Fibroblast of lung (primary cell): ENCODE data around the gene ARHGAP45. TPM values are rescaled to one million over a fixed set of nuclear protein-coding genes. Genes with fewer than 3 reads are reported as not detected.
A peak's percentile ranks its signal among the peaks of the same experiment; 100 is the strongest.

Experiments used
- DNase-seq, 2 donors: peaks; one replicate each; pipeline versions ENCODE4 v3.0.0 to v3.0.0-alpha.2; 2010; ENCODE audit warnings: low read depth in 2 of 2
- H2AFZ ChIP-seq: 2 replicates; pipeline ENCODE4 v1.5.1; 2012; ENCODE audit warnings: low read length, control low read depth, inconsistent platforms
- H3K27ac ChIP-seq: 2 replicates; pipeline ENCODE4 v1.5.1; 2011; ENCODE audit warnings: low read length, control low read depth; ENCODE audit not compliant: insufficient read depth
- H3K27me3 ChIP-seq: 2 replicates; pipeline ENCODE4 v1.5.1; 2011; ENCODE audit warnings: mild to moderate bottlenecking, low read length; ENCODE audit not compliant: control insufficient read depth, insufficient read depth
- H3K36me3 ChIP-seq: 2 replicates; pipeline ENCODE4 v1.5.1; 2011; ENCODE audit warnings: low read length; ENCODE audit not compliant: control insufficient read depth, insufficient read depth
- H3K4me1 ChIP-seq: 2 replicates; pipeline ENCODE4 v1.5.1; 2011; ENCODE audit warnings: low read length; ENCODE audit not compliant: control insufficient read depth, insufficient read depth; ENCODE audit errors: extremely low read depth
- H3K4me2 ChIP-seq: 2 replicates; pipeline ENCODE4 v1.5.1; 2011; ENCODE audit warnings: low read length, control low read depth; ENCODE audit not compliant: insufficient read depth; ENCODE audit errors: extremely low read depth
- H3K4me3 ChIP-seq, 4 experiments: fragments of 200-600 bp in 1 of 4; sonication (generic) in 1 of 4; replicated peaks in 1 of 4; 2 replicates each; pipeline ENCODE4 v1.5.1; 2011 to 2016; ENCODE audit warnings: low read length in 4 of 4, low read depth in 3 of 4, mild to moderate bottlenecking in 3 of 4, control low read depth in 2 of 4, inconsistent platforms in 1 of 4, mixed read lengths in 1 of 4; ENCODE audit not compliant: insufficient read depth in 1 of 4; ENCODE audit errors: control extremely low read depth in 1 of 4
- H3K79me2 ChIP-seq: 2 replicates; pipeline ENCODE4 v1.5.1; 2012; ENCODE audit warnings: mild to moderate bottlenecking, low read length, inconsistent platforms; ENCODE audit not compliant: control insufficient read depth, insufficient read depth
- H3K9ac ChIP-seq: 2 replicates; pipeline ENCODE4 v1.5.1; 2011; ENCODE audit warnings: mild to moderate bottlenecking, low read length, control low read depth; ENCODE audit not compliant: insufficient read depth
- H3K9me3 ChIP-seq: 2 replicates; pipeline ENCODE4 v1.5.1; 2012; ENCODE audit warnings: low read depth, low read length; ENCODE audit not compliant: control insufficient read depth, insufficient read depth
- H4K20me1 ChIP-seq: 2 replicates; pipeline ENCODE4 v1.5.1; 2011; ENCODE audit warnings: low read length; ENCODE audit not compliant: control insufficient read depth, insufficient read depth; ENCODE audit errors: extremely low read depth
- CTCF ChIP-seq, 2 donors: IDR thresholded peaks in 1 of 2; conservative IDR thresholded peaks in 1 of 2; 1 replicate in 1 of 2; 2 replicates in 1 of 2; pipeline ENCODE4 v1.5.1; 2011 to 2012; ENCODE audit warnings: low read length in 2 of 2, control low read depth in 1 of 2, inconsistent platforms in 1 of 2, low read depth in 1 of 2, mild to moderate bottlenecking in 1 of 2
- EZH2 ChIP-seq: IDR thresholded peaks from 2 replicates; pipeline ENCODE4 v1.5.1; 2012; ENCODE audit warnings: low read length, control low read depth, mild to moderate bottlenecking; ENCODE audit errors: missing control alignments
- polyA plus RNA-seq, 2 donors: library from polyadenylated mRNA; depleted of rRNA in 1 of 2; stranded (reverse) in 1 of 2; unstranded in 1 of 2; fragments of >200 nt; gene quantifications; 2 replicates each; pipeline ENCODE4 v1.2.1, GENCODE V29; 2011 to 2012; ENCODE audit warnings: missing spikeins in 1 of 2
- total RNA-seq: library from RNA; depleted of rRNA; stranded (reverse); fragments of >200 nt; gene quantifications from 2 replicates; pipeline ENCODE4 v1.2.1, GENCODE V29; 2014

Gene ARHGAP45
- total and polyA plus RNA-seq, 2 donors (not counting 1 experiment from before 2014, with no cell fraction given) = 0.42 to 1.8 TPM

- Histone ChIP-seq H4K20me1 (no peaks in the 10 kb centered on the region), H3K27ac (no peak overlapping the region), H3K4me1 (peaks cover 18% of the 10 kb centered on the region), H3K4me3 (peak overlapping the region in 1 of 4 experiments; percentile 66), H3K9ac (no peak overlapping the region), H3K36me3 (peaks cover 44% of the 10 kb centered on the region), H3K27me3 (no peaks in the 10 kb centered on the region), H3K79me2 (peaks cover 15% of the 10 kb centered on the region), H3K9me3 (no peaks in the 10 kb centered on the region), H3K4me2 (peak overlapping the region; percentile 58), H2AFZ (no peak overlapping the region)
- TF ChIP-seq CTCF (conservative IDR thresholded peaks at IDR 0.05 in 1 of 2, IDR thresholded peaks at IDR 0.05 in 1 of 2; ENCODE audit: low read depth in 1 of 2, low read length in 2 of 2) (no peak), EZH2 (no peak)
- no peak for DNase-seq
These were observed 39.2 kb downstream of the ARHGAP45 start for GRCh38 chr19:1105873-1106840.

DNA sequence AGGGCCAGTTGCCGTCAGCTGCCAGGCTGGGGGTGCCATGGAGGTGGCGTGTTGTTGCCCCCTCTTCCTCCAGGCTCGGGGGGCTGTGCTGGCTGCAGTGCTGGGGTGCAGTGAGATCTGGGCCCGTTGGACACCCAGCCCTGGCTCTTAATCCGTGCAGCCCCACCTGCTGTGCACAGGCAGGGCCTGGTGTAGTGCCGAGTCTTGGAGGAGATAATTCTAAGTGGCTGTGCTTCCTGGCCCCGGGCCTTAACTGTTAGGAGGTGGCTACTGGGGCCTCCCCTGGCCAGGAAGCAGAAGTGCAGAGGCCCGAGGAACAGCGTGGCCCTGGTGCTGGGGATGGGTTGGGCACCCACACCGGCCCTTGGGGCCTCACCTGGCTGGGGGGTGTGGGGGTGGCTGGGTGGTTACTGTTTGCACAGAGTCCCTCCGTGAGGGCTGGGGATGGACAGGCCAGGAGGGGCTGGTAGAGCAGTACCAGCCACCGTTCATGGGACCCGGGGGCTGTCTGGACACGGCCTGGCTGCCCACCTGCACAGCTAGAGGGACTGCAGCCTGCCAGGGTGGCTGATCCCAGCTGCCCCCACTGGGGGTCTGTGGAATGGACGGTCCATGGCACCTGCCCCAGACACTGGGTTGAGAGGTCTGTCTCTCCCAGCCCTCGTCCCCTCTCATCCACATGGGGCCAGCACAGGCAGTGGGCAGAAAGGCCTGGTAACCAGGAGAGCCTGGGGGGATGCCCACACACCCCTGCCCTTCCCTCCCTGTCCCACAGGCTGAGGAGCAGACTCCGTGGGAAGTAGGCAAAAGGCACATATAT lies 40.1 kb downstream of the ARHGAP45 start:
- no peaks in the 10 kb centered on the region for H3K27me3 ChIP-seq
- H3K4me3 ChIP-seq = no peak overlapping the region
- peak; percentile 51 to 54 for DNase-seq
- no peak overlapping the region for H3K4me2 ChIP-seq
- H4K20me1 ChIP-seq = no peaks in the 10 kb centered on the region
- H3K27ac ChIP-seq = no peak overlapping the region
- H2AFZ ChIP-seq = no peak overlapping the region
- H3K4me1 ChIP-seq = peaks cover 13% of the 10 kb centered on the region
- TF ChIP-seq CTCF (conservative IDR thresholded peaks at IDR 0.05 in 1 of 2, IDR thresholded peaks at IDR 0.05 in 1 of 2; ENCODE audit: low read depth in 1 of 2, low read length in 2 of 2) = peak in 1 of 2 donors; percentile 8
- TF ChIP-seq EZH2 = no peak
- peaks cover 46% of the 10 kb centered on the region for H3K36me3 ChIP-seq
- no peak overlapping the region for H3K9ac ChIP-seq
- no peaks in the 10 kb centered on the region for H3K9me3 ChIP-seq
- H3K79me2 ChIP-seq = peaks cover 15% of the 10 kb centered on the region
